GM19438 (cell line): ENCODE data around the gene CRYBG3.

ENCODE experiments used
- ATAC-seq: cut with Tn5 transposase; IDR thresholded peaks from one replicate; pipeline ENCODE4 v1.9.1; 2021; ENCODE audit warnings: low read depth; ENCODE audit not compliant: unreplicated experiment

CRYBG3 gene

DNA sequence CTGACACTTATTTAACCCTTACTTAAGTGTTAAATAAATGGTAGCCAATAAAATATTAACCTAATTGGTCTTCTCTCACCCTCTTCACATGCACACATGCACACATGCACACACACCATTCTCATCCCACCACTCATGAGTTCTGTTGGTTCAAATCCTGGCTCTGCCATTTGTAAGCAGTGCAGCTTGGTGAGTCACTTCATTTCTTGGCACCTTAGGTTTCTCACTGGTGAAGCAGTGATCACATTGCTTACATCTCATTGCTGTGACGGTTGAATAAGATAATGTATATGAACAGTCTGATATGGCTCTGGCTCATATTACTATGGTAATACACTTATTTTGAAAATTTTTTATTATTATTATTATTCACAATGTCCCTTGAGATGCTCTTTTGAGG is 116.6 kb downstream of the CRYBG3 start:
- no peak for ATAC-seq

DNA sequence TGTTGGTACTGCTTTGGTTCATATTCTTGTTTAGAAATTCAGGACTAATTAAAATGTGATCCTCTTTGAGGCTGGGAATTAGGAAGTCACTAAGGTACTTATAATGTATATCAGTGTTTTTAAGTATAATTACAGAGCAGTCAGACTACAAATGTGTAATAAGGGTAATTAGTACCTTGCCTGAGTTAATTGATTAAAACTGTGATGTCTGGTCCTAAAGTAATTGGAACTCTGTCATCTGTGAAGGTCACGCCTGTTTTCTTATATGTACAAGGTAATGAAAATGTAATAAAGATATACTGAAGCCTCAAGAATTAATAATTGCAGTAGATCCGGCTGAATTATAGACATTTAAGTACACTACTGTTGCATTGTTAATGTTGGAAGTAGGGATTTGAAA is 117.6 kb downstream of the CRYBG3 start:
- ATAC-seq: no peak

DNA sequence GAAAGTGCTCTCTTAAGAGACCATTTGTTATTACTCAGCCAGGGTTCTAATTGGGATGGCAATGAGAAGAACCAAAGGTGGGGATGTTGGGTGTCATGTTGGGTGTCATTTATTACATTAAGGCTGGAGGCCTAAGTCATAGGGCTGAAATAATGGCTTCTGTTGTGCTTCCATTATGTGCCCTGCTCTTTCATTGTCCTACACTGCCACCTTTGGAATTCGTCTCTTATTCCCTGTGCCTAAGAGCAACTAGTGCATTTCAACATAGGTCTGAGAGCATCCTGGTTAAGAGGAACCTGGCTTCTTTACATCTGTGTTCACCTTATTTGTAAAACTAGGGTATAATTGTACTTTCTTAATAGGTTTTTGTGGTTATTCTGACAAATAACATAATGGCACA is 118.2 kb downstream of the CRYBG3 start:
- ATAC-seq: no peak

DNA sequence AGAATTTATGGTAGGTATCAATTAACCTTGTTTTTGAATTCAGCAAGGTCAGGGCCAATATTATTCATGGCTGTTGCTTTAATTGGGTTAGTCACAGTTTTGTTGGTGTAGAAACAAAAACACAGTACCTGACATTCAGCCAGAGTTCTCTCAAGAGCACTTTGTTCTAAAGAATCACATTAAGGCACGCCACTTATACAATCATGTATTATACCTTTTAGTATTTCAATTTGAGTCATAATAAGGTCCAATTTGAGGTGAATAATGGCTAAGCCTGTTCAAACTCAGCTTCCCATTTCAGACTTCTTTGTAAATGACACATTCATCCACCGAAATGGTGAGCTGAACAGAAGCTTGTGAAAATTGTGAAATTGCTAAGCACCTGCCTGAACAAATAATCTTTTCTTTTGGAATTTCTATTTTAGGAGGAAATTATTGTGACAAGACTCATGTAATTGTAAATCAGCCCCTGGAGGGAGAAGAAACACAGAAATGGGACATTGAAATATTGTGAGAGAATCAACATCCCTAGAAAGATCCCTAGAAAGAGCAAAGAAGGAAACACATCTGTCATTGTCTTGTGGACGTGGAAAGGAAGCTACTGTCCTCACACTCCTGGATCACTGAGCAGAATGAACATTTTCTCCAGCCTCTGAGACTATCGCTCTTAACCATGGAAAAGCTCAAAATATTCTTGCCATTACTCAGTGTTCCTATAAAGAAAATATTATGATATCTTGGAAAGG is 121.2 kb downstream of the CRYBG3 start:
- no peak for ATAC-seq

DNA sequence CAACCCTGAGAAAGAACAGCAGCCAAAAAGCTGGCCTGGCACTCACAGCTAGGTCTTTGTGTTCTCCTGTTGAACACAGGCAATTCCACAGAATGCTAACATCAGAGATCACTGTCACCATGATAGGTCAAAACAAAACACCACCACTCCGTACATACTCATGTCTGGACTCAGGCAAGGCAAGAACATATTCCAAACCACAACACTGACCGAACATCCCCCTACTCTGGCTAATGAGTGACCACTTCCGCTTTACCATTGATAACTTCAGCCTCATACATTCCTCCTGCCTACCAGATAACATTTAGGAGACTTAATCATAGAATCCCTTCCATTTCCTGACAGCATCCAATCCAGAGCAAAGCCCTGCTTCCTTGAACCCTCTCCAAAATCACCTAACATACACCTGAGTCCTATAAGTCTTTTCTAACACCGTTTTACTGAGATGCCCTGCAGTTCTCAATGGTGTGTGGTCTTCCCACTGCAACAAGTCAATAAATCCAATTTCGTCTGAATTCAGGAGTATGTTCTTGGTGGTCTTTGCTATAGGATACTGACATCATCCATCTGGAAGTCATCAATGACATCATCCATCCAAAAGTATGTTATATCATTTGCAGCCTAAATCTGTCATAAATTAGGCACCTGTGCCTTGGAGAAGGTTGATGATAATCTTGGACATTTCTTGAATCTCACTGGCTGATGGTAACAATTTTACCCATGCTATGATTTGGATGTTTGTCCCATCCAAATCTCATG is 126.7 kb downstream of the CRYBG3 start:
- no peak for ATAC-seq

DNA sequence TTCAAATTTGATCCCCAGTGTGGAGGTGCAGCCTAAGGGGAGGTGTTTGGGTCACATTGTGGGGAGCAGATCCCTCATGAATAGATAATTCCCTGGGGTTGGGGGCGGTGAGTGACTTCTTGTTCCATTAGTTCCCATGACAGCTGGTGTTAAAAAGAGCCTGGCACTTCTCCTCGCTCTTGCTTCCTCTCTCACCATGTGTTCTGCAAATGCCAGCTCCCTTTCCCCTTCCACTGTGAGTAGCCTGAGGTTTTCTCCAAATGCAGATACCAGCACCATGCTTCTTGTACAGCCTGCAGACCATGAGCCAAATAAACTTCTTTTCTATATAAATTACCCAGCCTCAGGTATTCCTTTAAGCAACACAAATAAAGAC is 127.3 kb downstream of the CRYBG3 start:
- no peak for ATAC-seq

DNA sequence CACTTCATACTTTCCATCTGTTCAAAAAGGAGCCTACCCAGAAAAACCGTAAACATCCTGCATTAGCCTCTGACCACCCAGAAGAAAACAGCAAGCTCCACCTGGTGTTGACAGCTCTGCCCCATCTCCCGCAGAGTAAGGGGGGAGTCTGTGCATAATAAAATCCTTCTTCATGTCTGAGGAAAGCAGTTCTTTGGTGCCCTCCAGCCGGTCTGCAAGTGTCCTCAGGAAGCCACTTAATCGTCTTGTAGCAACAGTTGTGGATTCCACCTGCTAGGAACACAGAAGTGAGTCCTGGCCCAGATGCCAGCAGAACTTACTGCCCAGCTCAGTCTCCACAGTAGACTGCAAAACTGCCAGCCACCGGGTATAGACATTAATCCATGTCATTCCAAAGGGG is 127.9 kb downstream of the CRYBG3 start:
- no peak for ATAC-seq

DNA sequence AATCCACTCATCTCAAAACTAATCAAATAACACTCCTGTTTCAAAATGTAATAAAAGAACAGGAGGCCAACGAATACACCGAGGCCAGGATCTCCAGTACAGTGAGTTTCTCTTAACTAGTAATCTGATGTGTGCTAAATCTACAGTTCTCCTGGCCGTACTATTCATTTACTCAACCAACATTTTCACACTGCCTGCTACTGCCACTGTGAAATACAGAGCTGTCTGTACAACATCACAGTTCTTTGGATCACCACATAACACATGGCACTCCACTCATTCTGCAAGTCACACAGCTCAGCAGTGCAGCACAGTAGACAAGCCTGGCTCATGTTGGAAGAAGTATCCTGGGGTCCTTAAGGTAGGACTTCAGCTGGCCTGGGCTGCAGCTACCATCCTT is 128.5 kb downstream of the CRYBG3 start:
- no peak for ATAC-seq

DNA sequence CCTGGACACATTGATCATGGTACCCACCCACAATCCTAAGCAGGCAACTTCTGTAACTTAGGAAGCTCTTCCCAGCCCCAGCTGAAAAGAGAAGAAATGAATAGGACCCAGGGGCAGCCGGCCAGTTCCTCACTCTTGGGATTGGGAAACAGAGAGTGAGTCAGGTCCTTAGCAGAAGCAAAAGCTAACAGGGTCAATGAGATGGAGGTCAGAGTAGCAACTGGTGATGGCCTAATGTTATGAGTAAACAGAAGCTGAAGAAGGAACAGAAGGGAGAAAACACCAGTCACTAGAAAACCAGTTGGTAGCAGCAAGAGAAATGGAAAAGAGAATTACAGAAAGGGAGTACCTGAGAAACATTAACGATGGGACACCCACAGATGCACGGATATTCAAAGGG is 130.5 kb downstream of the CRYBG3 start:
- ATAC-seq: no peak

DNA sequence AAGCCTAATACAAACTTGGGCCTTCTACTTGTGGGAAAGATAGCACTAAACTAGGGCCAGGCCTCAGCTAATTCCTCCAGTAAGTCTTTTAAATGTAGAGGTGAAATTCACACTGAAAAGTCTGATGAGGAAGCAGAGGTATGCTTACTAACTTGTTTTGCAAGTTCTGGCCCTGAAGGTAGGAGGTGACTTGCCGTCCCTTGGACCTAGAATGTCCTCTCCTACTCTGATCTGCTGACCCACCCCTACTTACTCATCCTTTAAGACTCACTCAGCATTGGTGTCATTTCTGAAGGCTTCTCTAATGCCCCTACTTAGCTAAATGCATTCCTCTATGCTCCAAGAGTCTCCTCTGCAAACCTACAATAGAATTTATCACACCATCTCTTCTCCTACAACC is 131.1 kb downstream of the CRYBG3 start:
- ATAC-seq: no peak

DNA sequence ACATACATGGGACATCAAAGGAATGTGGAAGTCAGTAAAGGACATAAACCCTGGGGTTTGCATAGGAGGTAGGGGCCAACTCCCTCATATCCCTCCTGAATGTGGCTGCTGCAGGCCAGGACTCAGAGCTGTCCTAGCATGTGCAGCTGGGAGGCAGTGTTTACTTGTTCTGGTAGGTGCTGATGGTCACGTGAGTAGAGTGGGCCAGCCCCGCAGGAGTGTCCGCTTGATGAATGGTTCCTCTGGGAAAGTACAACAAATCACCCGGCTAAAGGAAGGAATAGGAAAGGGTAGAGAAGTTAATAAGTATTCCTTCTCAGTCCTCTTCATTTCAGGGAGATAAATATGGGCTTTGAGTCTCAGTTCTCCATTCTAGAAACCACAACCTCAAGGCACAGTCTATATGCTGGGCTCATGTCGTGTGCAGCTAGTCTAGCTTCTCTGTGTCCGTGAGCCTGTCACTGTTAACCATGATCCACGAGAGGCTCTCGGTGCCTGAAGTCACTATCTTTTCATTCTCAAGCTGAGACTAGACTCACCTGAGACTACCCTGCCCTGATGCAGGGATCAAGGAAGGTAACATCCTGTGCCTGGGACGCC is 132.5 kb downstream of the CRYBG3 start:
- no peak for ATAC-seq

DNA sequence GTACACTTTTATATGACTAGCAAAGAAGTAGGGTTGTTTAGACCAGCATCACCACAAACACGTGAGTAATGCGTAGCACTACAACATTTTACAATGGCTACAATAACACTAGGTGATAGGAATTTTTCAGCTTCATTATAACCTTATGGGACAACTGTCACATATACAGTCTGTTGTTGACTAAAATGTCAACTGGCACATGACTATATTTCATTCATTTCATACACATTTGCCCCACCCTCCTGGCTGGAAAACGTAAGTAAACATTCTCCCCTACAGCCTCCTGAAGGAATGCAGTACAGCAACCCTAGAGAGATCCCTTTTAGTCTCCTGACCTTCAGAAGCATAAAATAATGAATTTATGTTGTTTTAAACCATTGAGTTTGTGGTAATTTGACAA is 134.2 kb downstream of the CRYBG3 start:
- no peak for ATAC-seq

DNA sequence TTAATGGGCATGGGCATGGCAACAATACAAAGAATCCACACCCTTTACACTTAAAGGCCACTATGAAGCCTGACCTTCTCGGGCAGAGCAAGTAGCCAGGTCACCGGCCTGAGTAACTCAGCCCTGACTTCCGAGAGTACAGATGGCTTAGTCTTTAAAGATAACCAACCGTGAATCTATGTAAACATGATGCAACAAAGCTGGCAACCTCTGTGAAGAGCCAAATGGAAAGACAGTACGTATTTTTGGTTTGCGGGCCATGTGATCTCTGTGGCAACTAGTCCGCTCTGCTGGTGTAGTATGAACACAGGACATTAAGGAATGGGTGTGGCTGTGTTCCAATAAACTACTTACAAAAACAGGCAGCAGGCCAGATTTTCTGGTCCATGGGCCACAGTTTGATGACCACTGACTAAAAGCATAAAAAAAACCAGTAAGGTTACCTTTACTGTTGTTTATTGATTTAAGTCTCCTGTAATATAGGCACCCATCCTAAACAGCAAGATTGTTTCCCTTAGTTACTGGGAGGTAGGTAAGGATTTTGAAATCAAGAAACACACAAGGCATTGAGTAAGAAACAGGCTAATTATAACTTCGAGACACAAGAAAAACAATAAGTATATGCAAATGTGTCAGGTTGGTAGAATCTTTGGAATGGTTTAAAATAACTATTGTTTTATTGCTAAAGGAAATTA is 136.0 kb downstream of the CRYBG3 start:
- ATAC-seq: no peak

DNA sequence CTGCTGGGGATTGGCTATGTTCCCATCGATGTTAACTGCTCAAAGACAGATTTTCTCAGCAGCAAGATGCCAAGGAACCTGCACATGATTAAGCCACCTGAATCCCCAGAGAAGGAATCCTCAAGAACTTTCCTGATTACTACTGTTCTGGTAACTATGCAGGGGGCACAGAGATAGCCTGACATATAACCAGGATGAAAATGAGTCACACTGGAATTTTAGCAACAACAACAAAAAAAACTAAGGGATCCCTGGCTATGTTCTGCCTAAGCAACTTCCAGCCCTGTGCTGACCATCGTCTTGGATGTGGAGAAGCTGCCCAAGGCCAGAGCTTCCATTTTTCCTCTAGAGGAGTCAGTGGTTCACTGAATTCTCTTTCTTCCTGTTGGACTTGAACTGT is 136.6 kb downstream of the CRYBG3 start:
- no peak for ATAC-seq

DNA sequence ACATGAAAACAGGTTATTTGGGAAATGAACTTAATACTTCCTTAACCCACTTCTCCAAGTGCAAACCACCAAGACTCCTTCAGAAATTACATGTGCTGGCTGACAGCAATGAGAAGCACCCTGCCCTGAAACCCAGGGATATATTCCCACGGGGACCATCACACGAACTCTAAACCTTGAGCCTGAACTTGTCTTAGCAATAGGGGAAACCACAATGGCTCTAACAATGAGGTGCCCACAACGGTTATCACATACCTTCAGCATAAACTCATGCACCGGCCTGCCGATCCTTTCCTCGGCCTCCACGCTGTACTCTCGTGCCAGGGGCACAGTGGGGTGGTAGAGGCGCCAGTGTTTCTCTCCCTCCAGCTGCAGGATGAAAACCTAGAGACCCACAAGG is 137.0 kb downstream of the CRYBG3 start:
- no peak for ATAC-seq

DNA sequence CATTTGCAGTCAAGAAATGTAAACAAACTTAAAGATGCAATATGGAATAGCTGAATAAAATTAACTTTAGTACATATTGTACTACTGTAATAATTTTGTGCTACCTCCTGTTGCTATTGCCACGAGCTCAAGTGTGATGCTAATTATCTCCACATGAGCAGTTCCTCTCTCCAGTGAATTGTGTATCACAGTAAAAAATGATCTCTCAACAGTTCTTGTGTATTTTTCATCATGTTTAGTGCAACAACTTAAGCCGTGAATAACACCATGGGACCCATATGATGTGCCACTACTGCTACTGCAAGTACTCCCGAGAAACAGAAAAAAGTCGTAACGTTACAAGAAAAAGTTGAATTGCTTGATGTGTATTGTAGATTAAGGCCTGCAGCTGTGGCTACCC is 138.1 kb downstream of the CRYBG3 start:
- ATAC-seq: no peak

DNA sequence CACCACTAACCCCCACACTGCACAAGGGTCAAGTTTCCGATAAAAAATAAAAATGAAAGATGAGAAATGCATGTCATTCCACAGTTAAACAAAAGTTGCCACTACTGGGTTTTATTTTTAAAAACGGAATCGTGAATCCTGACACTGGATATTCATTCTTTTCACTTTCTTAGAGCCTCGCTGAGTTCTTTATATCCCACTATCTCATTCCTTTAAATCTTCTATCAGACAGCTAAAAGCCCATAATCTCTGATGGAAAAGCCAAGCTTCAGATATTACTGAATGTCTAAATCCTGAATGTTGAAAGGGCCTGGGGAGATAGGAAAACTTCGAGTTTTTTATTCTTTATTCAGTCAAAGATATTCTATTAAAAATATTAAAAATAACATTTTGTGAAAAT is 138.7 kb downstream of the CRYBG3 start:
- ATAC-seq: no peak

DNA sequence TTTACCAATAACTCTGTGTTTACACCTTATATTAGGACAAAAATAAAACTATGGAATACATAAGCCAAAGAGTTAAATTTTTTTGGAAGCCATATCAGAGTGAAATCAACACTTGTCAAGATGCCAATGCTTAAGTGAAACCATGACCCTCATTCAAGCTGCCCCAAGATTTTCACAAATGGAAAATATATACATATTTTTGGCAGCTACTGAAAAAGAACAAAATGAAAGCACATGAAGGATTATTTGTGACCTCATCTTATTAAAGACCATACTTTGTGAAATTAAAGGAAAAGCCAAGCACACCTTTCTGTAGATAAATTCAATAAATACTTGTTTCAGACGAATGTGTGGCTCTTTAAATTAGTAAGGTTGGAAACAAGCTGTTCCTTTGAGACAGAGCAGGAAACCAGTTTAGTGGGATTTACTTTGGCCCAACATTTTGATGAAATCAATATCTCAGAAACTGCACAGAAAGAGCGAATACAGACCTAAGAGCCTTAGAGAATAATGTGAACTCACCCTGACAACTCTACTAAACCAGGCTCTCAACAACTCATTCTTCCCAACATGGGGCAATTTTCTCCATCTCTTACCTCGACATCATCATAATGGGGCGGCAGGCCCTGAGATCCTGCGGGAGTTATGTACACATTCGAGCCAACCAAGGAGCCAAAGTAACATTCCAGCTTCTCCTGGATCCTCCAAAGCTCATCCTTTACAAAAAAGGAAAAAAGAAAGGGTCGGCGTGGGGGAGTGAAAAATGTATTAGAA is 139.4 kb downstream of the CRYBG3 start:
- ATAC-seq: no peak

DNA sequence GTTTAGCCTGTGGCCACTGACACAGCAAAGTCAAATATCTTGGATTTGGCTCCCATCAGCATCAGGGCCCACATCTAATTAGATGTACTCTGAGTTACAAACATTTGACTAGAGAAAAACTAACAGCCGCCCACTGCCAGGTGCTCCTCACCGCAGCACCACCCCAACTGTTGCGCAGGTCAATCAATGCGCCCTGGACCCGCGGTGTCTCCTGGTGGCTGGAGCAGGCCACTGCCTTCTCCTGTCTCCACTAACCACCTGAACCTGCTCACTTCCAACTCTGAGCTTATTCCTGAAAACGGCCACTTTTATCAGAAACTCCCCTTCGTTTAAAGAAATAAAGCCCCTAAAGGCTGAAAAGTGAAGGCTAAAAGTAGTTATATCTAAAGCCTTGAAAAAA is 146.2 kb downstream of the CRYBG3 start:
- ATAC-seq: no peak

DNA sequence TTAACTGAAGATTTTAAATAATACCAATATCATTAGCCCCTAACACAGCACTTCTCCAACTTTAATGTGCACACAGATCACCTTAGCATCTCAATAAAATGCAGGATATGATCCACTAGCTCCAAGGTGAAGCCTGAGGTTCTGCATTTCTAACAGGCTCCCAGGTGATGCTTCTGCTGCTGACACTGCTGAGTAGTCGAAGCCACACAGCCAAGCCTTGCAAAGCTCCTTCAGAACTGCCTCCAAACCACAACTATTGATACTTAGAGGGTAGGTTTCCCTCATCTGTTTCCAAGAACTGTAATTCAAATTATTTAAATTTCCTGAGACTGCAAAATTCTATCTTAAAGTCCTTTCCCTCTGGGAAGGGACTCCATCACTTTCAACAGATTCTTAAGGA is 146.6 kb downstream of the CRYBG3 start:
- ATAC-seq: no peak

DNA sequence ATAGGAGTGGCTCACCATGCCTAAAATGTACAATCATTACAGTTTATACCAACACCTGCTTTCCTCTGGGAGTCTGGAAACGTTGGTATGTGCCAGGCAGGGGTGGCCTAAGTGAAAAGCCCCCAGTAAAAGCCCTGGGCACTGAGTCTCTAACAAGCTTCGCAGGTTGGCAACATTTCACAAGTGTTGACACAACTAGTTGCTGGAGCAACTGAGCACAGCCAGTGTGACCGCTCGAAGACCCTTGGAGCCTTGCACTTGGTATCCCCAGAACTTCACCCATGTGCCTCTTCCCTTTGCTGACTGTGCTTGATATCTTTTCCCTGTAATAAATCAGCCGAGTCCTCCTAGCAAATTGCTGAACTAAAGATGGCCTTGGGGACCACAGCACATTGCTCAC is 147.7 kb downstream of the CRYBG3 start:
- ATAC-seq: no peak
